ENCODE measurements around the gene PDE1C.

- no peak for TF ChIP-seq POLR2AphosphoS5 (IDR thresholded peaks at IDR 0.05; ENCODE audit: low read depth, low read length)
- TF ChIP-seq, protein P1, sequence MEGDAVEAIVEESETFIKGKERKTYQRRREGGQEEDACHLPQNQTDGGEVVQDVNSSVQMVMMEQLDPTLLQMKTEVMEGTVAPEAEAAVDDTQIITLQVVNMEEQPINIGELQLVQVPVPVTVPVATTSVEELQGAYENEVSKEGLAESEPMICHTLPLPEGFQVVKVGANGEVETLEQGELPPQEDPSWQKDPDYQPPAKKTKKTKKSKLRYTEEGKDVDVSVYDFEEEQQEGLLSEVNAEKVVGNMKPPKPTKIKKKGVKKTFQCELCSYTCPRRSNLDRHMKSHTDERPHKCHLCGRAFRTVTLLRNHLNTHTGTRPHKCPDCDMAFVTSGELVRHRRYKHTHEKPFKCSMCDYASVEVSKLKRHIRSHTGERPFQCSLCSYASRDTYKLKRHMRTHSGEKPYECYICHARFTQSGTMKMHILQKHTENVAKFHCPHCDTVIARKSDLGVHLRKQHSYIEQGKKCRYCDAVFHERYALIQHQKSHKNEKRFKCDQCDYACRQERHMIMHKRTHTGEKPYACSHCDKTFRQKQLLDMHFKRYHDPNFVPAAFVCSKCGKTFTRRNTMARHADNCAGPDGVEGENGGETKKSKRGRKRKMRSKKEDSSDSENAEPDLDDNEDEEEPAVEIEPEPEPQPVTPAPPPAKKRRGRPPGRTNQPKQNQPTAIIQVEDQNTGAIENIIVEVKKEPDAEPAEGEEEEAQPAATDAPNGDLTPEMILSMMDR (IDR thresholded peaks at IDR 0.05) = no peak
- no peak for TF ChIP-seq GABPA (IDR thresholded peaks at IDR 0.05; ENCODE audit: low read depth)
- TF ChIP-seq RFX5 (IDR thresholded peaks at IDR 0.05; ENCODE audit: low read length) = no peak
- TF ChIP-seq FOXM1 (IDR thresholded peaks at IDR 0.05; ENCODE audit: low read depth) = no peak
- no peak for TF ChIP-seq EZH2phosphoT487 (IDR thresholded peaks at IDR 0.05; ENCODE audit: borderline replicate concordance, low read depth)
Measured at GRCh38 chr7:31975546-31975945, 94.7 kb downstream of the PDE1C start.

Data from SK-N-SH (cell line).